OCI-LY7 (cell line): ENCODE results near the gene DMGDH.

Experiments used
- EZH2phosphoT487 ChIP-seq: fragments of 200-600 bp; sonication (generic); IDR thresholded peaks from 2 replicates; pipeline ENCODE4 v1.6.1; 2018; ENCODE audit warnings: low read depth, borderline replicate concordance, mild to moderate bottlenecking, mixed run types, antibody characterized with exemption, low read length, moderate library complexity, mixed read lengths
- TF ChIP-seq, protein P1 (sequence below): fragments of 200-600 bp; sonication (generic); conservative IDR thresholded peaks from 2 replicates; pipeline ENCODE4 v1.5.1; 2014; ENCODE audit warnings: mild to moderate bottlenecking, antibody characterized with exemption, low read length, moderate library complexity, mixed read lengths

DNA sequence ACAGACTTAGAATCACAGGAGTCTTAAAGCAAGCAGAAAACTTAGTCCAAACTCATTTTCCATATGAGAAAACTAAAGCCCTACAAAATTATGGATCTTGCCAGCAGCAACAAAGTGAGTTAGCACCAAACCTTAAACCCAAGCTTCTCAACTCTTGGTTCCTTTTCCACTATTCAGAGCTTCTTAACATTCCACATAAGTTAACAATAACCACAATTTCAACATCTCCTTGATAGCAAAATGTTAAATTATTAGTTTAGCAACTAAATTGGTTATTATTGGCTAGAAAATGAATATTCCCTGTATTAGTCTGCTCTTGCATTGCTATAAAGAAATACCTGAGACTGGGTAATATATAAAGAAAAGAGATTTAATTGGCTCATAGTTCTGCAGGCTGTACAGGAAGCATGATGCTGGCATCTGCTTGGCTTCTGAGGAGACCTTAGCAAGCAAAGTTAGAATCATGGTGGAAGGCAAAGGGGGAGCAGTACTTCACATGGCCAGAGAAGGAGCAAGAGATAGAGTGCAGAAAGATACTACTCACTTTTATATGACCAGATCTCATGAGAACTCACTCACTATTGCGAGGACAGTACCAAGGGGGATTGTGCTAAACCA lies 58.1 kb downstream of the DMGDH start:
- TF ChIP-seq, protein P1, sequence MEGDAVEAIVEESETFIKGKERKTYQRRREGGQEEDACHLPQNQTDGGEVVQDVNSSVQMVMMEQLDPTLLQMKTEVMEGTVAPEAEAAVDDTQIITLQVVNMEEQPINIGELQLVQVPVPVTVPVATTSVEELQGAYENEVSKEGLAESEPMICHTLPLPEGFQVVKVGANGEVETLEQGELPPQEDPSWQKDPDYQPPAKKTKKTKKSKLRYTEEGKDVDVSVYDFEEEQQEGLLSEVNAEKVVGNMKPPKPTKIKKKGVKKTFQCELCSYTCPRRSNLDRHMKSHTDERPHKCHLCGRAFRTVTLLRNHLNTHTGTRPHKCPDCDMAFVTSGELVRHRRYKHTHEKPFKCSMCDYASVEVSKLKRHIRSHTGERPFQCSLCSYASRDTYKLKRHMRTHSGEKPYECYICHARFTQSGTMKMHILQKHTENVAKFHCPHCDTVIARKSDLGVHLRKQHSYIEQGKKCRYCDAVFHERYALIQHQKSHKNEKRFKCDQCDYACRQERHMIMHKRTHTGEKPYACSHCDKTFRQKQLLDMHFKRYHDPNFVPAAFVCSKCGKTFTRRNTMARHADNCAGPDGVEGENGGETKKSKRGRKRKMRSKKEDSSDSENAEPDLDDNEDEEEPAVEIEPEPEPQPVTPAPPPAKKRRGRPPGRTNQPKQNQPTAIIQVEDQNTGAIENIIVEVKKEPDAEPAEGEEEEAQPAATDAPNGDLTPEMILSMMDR = 0 out of 2 replicates have a peak, but pooled peaks have one; percentile 34
- TF ChIP-seq EZH2phosphoT487 = no peak
